Astrocyte (in vitro differentiated cells and primary cell): Measurements from ENCODE around the gene CKAP4. TPM values are rescaled to one million over a fixed set of nuclear protein-coding genes. Genes with fewer than 3 reads are reported as not detected.

Experiments used
- DNase-seq: peaks from one replicate; pipeline ENCODE4 v3.0.0-alpha.2; 2010; ENCODE audit warnings: low read depth
- FAIRE-seq: peaks from 2 replicates; lab custom pipeline; 2011; peaks lifted over from hg19 to GRCh38; lab: Jason Lieb, UNC
- H2AFZ ChIP-seq: 2 replicates; pipeline ENCODE4 v1.6.0; 2012; ENCODE audit warnings: low read depth, low read length, inconsistent platforms
- H3K27ac ChIP-seq: 2 replicates; pipeline ENCODE4 v1.5.1; 2011; ENCODE audit warnings: low read depth, low read length, inconsistent platforms
- H3K27me3 ChIP-seq: 2 replicates; pipeline ENCODE4 v1.6.0; 2011; ENCODE audit warnings: low read length, inconsistent platforms; ENCODE audit not compliant: insufficient read depth
- H3K36me3 ChIP-seq: 2 replicates; pipeline ENCODE4 v1.5.1; 2011; ENCODE audit warnings: low read length, inconsistent platforms; ENCODE audit not compliant: insufficient read depth
- H3K4me1 ChIP-seq: 2 replicates; pipeline ENCODE4 v1.5.1; 2011; ENCODE audit warnings: low read length, inconsistent platforms; ENCODE audit not compliant: insufficient read depth
- H3K4me2 ChIP-seq: 2 replicates; pipeline ENCODE4 v1.6.0; 2012; ENCODE audit warnings: low read length, inconsistent platforms
- H3K4me3 ChIP-seq: 2 replicates; pipeline ENCODE4 v1.5.1; 2011; ENCODE audit warnings: low read depth, mild to moderate bottlenecking, low read length, inconsistent platforms; ENCODE audit not compliant: insufficient read depth
- H3K79me2 ChIP-seq: 2 replicates; pipeline ENCODE4 v1.6.0; 2012; ENCODE audit warnings: mild to moderate bottlenecking, low read length, inconsistent platforms; ENCODE audit not compliant: insufficient read depth
- H3K9ac ChIP-seq: 2 replicates; pipeline ENCODE4 v1.6.0; 2012; ENCODE audit warnings: mild to moderate bottlenecking, low read length, inconsistent platforms
- H3K9me3 ChIP-seq: 2 replicates; pipeline ENCODE4 v1.5.1; 2012; ENCODE audit warnings: low read depth, mild to moderate bottlenecking, low read length, inconsistent platforms; ENCODE audit not compliant: insufficient read depth
- H4K20me1 ChIP-seq: 2 replicates; pipeline ENCODE4 v1.6.0; 2012; ENCODE audit warnings: low read length, inconsistent platforms; ENCODE audit not compliant: insufficient read depth
- H3K27ac Mint-ChIP-seq: one replicate; pipeline ENCODE4 v1.8.0; 2021; ENCODE audit warnings: mild to moderate bottlenecking, mixed read lengths; ENCODE audit not compliant: unreplicated experiment
- H3K27me3 Mint-ChIP-seq: one replicate; pipeline ENCODE4 v1.8.0; 2021; ENCODE audit warnings: low read depth, mixed read lengths; ENCODE audit not compliant: unreplicated experiment
- H3K36me3 Mint-ChIP-seq: one replicate; pipeline ENCODE4 v1.8.0; 2021; ENCODE audit warnings: low read depth, mixed read lengths; ENCODE audit not compliant: unreplicated experiment
- H3K4me1 Mint-ChIP-seq: one replicate; pipeline ENCODE4 v1.8.0; 2021; ENCODE audit warnings: low read depth, mixed read lengths; ENCODE audit not compliant: unreplicated experiment
- H3K4me3 Mint-ChIP-seq: one replicate; pipeline ENCODE4 v1.8.0; 2021; ENCODE audit warnings: mild to moderate bottlenecking, moderate library complexity, mixed read lengths; ENCODE audit not compliant: unreplicated experiment
- H3K9me3 Mint-ChIP-seq: one replicate; pipeline ENCODE4 v1.8.0; 2021; ENCODE audit warnings: mild to moderate bottlenecking, mixed read lengths; ENCODE audit not compliant: unreplicated experiment
- CTCF ChIP-seq: IDR thresholded peaks from 2 replicates; pipeline ENCODE4 v1.5.1; 2011; ENCODE audit warnings: low read depth, mild to moderate bottlenecking, inconsistent platforms, low read length, moderate library complexity; ENCODE audit not compliant: insufficient read depth
- EZH2 ChIP-seq: IDR thresholded peaks from 2 replicates; pipeline ENCODE4 v1.6.1; 2012; ENCODE audit warnings: mild to moderate bottlenecking, low read length, inconsistent platforms; ENCODE audit not compliant: insufficient read depth
- total RNA-seq: library from RNA; stranded (reverse); gene quantifications from 2 replicates; pipeline ENCODE4 v1.2.1, GENCODE V29; 2021

The CKAP4 gene
- total RNA-seq, 1 donor from 2014 or later: 324 TPM

DNA sequence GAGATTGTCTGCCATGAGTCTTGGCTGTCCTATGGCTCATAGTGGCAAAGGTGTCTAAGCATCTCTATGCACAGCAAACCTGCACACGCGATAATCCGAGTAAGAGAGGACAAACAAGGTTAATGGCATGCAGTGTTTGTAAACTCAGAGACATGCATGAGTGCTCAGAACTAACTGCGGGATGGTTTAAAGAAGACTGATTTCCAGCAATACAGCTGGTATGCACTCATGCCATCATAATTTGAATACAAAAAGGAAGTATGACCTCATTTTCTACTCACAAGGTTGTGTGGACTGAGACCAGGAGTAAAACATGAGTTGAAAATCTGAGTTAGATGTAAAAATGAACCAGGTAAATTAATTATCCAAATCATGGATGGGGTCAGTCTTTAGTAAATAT lies 38.2 kb upstream of the CKAP4 start:
- Histone ChIP-seq H3K4me1 (peaks cover 11% of the 10 kb centered on the region), H2AFZ (no peak overlapping the region), H3K4me3 (no peak overlapping the region), H3K4me2 (no peak overlapping the region), H3K79me2 (no peaks in the 10 kb centered on the region), H3K36me3 (no peaks in the 10 kb centered on the region), H3K27ac (no peak overlapping the region), H4K20me1 (no peaks in the 10 kb centered on the region), H3K27me3 (no peaks in the 10 kb centered on the region), H3K9me3 (peaks cover 7% of the 10 kb centered on the region), H3K9ac (no peak overlapping the region)
- Mint-ChIP-seq H3K4me1 (peaks cover 27% of the 10 kb centered on the region), H3K27me3 (no peaks in the 10 kb centered on the region), H3K27ac (no peak overlapping the region), H3K36me3 (peaks cover 3% of the 10 kb centered on the region), H3K4me3 (no peak overlapping the region), H3K9me3 (peaks cover 6% of the 10 kb centered on the region)
- TF ChIP-seq CTCF (no peak), EZH2 (no peak)
- FAIRE-seq (no peak), DNase-seq (no peak)

- Mint-ChIP-seq H3K9me3 (peaks cover 6% of the 10 kb centered on the region), H3K27ac (no peak overlapping the region), H3K4me1 (peaks cover 25% of the 10 kb centered on the region), H3K4me3 (no peak overlapping the region), H3K36me3 (peaks cover 3% of the 10 kb centered on the region), H3K27me3 (no peaks in the 10 kb centered on the region)
- no peak overlapping the region for H3K4me2 ChIP-seq
- H3K4me1 ChIP-seq: peaks cover 11% of the 10 kb centered on the region
- peaks cover 4% of the 10 kb centered on the region for H3K27me3 ChIP-seq
- H3K36me3 ChIP-seq: no peaks in the 10 kb centered on the region
- H3K9ac ChIP-seq: no peak overlapping the region
- no peak overlapping the region for H3K4me3 ChIP-seq
- TF ChIP-seq CTCF (no peak), EZH2 (no peak)
- H2AFZ ChIP-seq: no peak overlapping the region
- H3K79me2 ChIP-seq: no peaks in the 10 kb centered on the region
- FAIRE-seq: no peak
- no peak overlapping the region for H3K27ac ChIP-seq
- H4K20me1 ChIP-seq: no peaks in the 10 kb centered on the region
- DNase-seq: no peak
- peaks cover 7% of the 10 kb centered on the region for H3K9me3 ChIP-seq
Measured at GRCh38 chr12:106284358-106285105, 36.7 kb upstream of the CKAP4 start.

GRCh38 chr12:106282457-106283097 lies 34.8 kb upstream of the CKAP4 start:
- peaks cover 4% of the 10 kb centered on the region for H3K27me3 ChIP-seq
- H4K20me1 ChIP-seq: no peaks in the 10 kb centered on the region
- no peaks in the 10 kb centered on the region for H3K79me2 ChIP-seq
- H3K27ac ChIP-seq: no peak overlapping the region
- Mint-ChIP-seq H3K27ac (no peak overlapping the region), H3K27me3 (peaks cover 5% of the 10 kb centered on the region), H3K9me3 (peaks cover 6% of the 10 kb centered on the region), H3K36me3 (peaks cover 3% of the 10 kb centered on the region), H3K4me3 (no peak overlapping the region), H3K4me1 (peaks cover 9% of the 10 kb centered on the region)
- no peaks in the 10 kb centered on the region for H3K4me1 ChIP-seq
- DNase-seq (no peak), FAIRE-seq (no peak)
- H2AFZ ChIP-seq: no peak overlapping the region
- H3K36me3 ChIP-seq: no peaks in the 10 kb centered on the region
- H3K9me3 ChIP-seq: peaks cover 7% of the 10 kb centered on the region
- TF ChIP-seq EZH2 (no peak), CTCF (peak; percentile 45)
- no peak overlapping the region for H3K4me3 ChIP-seq
- no peak overlapping the region for H3K9ac ChIP-seq
- no peak overlapping the region for H3K4me2 ChIP-seq
